ENCODE measurements around the gene CAVIN4. TPM values are rescaled to one million over a fixed set of nuclear protein-coding genes. Genes with fewer than 3 reads are reported as not detected.
A peak's percentile ranks its signal among the peaks of the same experiment; 100 is the strongest.

Gene CAVIN4
- 7.0 and 7.2 TPM in 2 replicates for total RNA-seq
- long read RNA-seq, partial matches to known transcripts = 0 of 2 reads
- long read RNA-seq, other reads (novel, unspliced or antisense) = 2 of 2 reads

DNA sequence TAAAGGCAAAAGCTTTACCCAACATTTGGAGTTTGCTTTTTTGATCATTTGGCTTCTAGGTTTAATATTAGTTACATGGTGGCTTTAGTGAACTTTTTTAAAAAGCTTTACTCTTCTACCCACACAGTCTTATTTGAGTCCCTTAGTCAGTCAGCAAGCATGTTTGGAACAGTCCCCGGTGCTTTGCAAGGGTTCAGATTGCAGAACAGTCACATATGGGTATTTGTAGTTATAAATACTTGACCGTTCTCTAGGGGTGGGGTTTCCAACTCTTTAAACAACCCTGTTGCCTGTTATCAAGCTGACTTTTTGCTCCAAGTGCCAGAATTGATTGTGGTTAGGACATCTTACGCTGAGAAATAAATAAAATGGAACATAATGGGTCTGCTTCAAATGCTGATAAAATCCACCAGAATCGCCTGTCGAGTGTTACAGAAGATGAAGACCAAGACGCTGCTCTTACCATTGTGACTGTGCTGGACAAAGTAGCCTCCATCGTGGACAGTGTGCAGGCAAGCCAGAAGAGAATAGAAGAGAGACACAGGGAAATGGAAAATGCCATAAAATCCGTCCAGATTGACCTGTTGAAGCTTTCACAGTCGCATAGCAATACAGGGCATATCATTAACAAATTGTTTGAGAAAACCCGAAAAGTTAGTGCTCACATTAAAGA, at the start of gene CAVIN4:
Gene CAVIN4 (plus strand): TSS at position 304 of the 673 bp plus-strand sequence. CDS start 65 bp downstream, at position 369.
- H3K4me3 Mint-ChIP-seq = no peak within 1 kb of the TSS
- no peak for DNase-seq (ENCODE audit: low read depth, low spot score)
- peaks cover 12% of the 10 kb centered on the region for H3K36me3 Mint-ChIP-seq (ENCODE audit: low read depth)
- H3K9me3 Mint-ChIP-seq = no peaks in the 10 kb centered on the region
- peaks cover 5% of the 10 kb centered on the region for H3K4me1 Mint-ChIP-seq
- no peaks in the 10 kb centered on the region for H3K27me3 Mint-ChIP-seq (ENCODE audit: low read depth)
- no peak within 1 kb of the TSS for H3K27ac Mint-ChIP-seq (ENCODE audit: unreplicated experiment)
- TF ChIP-seq, protein P1, sequence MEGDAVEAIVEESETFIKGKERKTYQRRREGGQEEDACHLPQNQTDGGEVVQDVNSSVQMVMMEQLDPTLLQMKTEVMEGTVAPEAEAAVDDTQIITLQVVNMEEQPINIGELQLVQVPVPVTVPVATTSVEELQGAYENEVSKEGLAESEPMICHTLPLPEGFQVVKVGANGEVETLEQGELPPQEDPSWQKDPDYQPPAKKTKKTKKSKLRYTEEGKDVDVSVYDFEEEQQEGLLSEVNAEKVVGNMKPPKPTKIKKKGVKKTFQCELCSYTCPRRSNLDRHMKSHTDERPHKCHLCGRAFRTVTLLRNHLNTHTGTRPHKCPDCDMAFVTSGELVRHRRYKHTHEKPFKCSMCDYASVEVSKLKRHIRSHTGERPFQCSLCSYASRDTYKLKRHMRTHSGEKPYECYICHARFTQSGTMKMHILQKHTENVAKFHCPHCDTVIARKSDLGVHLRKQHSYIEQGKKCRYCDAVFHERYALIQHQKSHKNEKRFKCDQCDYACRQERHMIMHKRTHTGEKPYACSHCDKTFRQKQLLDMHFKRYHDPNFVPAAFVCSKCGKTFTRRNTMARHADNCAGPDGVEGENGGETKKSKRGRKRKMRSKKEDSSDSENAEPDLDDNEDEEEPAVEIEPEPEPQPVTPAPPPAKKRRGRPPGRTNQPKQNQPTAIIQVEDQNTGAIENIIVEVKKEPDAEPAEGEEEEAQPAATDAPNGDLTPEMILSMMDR (conservative IDR thresholded peaks at IDR 0.05) = no peak

DNA sequence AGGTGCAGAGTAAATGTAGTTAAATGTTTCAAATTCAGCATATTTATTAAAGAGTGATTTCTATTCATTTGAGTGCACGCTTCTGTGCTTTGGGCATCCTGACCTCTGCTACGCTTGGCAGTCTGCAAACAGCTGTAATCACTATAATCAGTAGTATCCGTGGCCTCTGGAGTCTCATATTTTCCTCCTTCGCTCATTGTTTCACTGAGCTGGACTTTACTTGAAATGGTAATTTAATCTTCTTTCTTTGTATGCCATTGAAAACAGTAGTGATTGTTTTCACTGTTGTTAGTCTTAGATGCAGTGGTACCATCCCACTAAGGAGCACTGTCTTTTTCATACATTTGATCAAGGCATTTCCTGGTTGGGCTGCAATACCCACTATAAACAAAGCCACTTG, 43.5 kb upstream of the CAVIN4 start:
- TF ChIP-seq, protein P1 (conservative IDR thresholded peaks at IDR 0.05) = no peak
- H3K27me3 Mint-ChIP-seq (ENCODE audit: low read depth) = no peaks in the 10 kb centered on the region
- H3K4me3 Mint-ChIP-seq = no peak overlapping the region
- DNase-seq (ENCODE audit: low read depth, low spot score) = no peak
- peaks cover 22% of the 10 kb centered on the region for H3K36me3 Mint-ChIP-seq (ENCODE audit: low read depth)
- no peak overlapping the region for H3K27ac Mint-ChIP-seq (ENCODE audit: unreplicated experiment)
- peaks cover 16% of the 10 kb centered on the region for H3K4me1 Mint-ChIP-seq
- peaks cover 2% of the 10 kb centered on the region for H3K9me3 Mint-ChIP-seq

DNA sequence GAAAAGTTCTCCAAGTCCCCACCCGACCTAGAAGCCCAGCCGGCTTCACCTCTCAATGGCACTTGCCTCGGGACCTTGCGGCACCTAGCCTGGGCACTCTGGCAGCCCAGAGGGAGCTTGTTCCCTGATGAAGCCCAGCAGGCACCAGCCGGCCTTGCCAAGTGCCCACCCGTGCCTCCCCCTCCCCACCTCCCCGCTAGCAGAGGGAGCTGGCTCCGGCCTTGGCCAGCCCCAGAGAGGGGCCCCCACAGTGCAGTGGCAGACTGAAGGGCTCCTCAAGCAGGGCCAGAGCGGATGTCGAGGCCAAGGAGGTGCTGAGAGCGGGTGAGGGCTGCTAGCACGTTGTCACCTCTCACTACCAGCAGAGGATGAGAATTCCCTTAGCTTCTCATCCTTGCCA, 37.6 kb upstream of the CAVIN4 start:
- H3K27me3 Mint-ChIP-seq (ENCODE audit: low read depth) = no peaks in the 10 kb centered on the region
- H3K27ac Mint-ChIP-seq (ENCODE audit: unreplicated experiment) = no peak overlapping the region
- no peak overlapping the region for H3K4me3 Mint-ChIP-seq
- peaks cover 62% of the 10 kb centered on the region for H3K36me3 Mint-ChIP-seq (ENCODE audit: low read depth)
- no peaks in the 10 kb centered on the region for H3K4me1 Mint-ChIP-seq
- no peak for DNase-seq (ENCODE audit: low read depth, low spot score)
- peaks cover 2% of the 10 kb centered on the region for H3K9me3 Mint-ChIP-seq
- TF ChIP-seq, protein P1 (conservative IDR thresholded peaks at IDR 0.05) = no peak

GRCh38 chr9:100549048-100549447, 28.8 kb upstream of the CAVIN4 start:
- Mint-ChIP-seq H3K36me3 (ENCODE audit: low read depth) (peaks cover 51% of the 10 kb centered on the region), H3K4me1 (no peaks in the 10 kb centered on the region), H3K27ac (ENCODE audit: unreplicated experiment) (peak overlapping the region; percentile 1), H3K9me3 (peaks cover 8% of the 10 kb centered on the region), H3K4me3 (no peak overlapping the region), H3K27me3 (ENCODE audit: low read depth) (no peaks in the 10 kb centered on the region)
- TF ChIP-seq, protein P1 (conservative IDR thresholded peaks at IDR 0.05) = no peak
- DNase-seq (ENCODE audit: low read depth, low spot score) = no peak

DNA sequence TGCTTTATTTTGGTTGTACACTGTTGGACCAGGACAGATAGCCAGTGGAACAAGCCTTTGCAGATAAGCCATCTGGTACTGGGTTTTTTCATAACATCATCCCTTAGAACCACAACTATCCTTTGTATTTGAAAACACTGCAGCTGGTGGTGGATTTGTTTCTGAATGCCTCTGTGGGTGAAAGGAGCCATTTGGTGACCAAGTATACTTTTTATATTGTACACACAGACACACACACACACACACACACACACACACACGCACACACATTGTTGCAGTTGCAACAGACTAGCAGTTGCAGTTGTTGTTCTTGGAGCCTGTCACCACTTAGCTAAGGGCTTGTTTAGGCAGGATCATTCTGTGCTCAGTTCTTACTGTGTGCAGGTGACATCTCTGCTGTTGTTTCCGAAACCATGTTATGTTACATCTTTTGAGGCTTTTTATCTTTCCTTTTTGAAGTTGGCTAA, 22.9 kb upstream of the CAVIN4 start:
- Mint-ChIP-seq H3K4me3 (no peak overlapping the region), H3K27me3 (ENCODE audit: low read depth) (no peaks in the 10 kb centered on the region), H3K36me3 (ENCODE audit: low read depth) (peaks cover 18% of the 10 kb centered on the region), H3K27ac (ENCODE audit: unreplicated experiment) (no peak overlapping the region), H3K9me3 (no peaks in the 10 kb centered on the region), H3K4me1 (no peaks in the 10 kb centered on the region)
- no peak for DNase-seq (ENCODE audit: low read depth, low spot score)
- TF ChIP-seq, protein P1 (conservative IDR thresholded peaks at IDR 0.05) = no peak

Data from neural crest cell (in vitro differentiated cells).